ENCODE results near the gene MKNK1. TPM values are rescaled to one million over a fixed set of nuclear protein-coding genes. Genes with fewer than 3 reads are reported as not detected.
A peak's percentile ranks its signal among the peaks of the same experiment; 100 is the strongest.

Gene MKNK1
- polyA plus RNA-seq, 1 donor, result 40.9 TPM

GRCh38 chr1:46543761-46544560 lies 60.1 kb downstream of the MKNK1 start:
- Histone ChIP-seq H3K4me3 (ENCODE audit: low read length) (no peak overlapping the region), H3K9me3 (ENCODE audit: control insufficient read depth, low read depth, low read length) (no peaks in the 10 kb centered on the region), H3K27ac (ENCODE audit: low read length) (no peak overlapping the region), H3K4me1 (ENCODE audit: control insufficient read depth, insufficient read depth, low read length) (no peaks in the 10 kb centered on the region), H3K36me3 (ENCODE audit: control insufficient read depth, insufficient read depth, low read length) (no peaks in the 10 kb centered on the region), H3K27me3 (ENCODE audit: control insufficient read depth, insufficient read depth, low read length) (peaks cover 68% of the 10 kb centered on the region)
- DNase-seq, result no peak
- no CpG with 5 or more reads among the region's 58 CpGs for WGBS (ENCODE audit: insufficient coverage, low lambda C conversion rate)

DNA sequence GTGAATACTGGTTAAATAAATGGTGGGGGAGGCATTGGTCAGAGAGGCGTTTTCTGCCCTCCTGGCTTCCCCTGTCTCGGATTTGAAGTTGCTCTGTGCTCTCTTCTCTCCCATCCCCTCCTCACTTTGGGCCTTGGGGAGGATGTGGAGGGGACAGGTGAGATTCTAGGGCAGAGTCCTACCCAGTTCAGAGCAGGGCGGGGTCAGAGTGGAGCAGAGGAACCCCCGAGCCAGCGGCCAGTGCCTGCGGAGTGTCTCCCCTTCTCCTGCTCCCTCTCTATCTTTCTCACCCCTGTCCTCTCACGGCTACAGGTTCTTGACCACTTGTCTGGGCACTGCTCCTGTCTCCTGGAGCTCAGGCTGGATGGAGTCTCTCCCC lies 60.7 kb downstream of the MKNK1 start:
- Histone ChIP-seq H3K27me3 (ENCODE audit: control insufficient read depth, insufficient read depth, low read length) (peaks cover 68% of the 10 kb centered on the region), H3K4me3 (ENCODE audit: low read length) (no peak overlapping the region), H3K36me3 (ENCODE audit: control insufficient read depth, insufficient read depth, low read length) (no peaks in the 10 kb centered on the region), H3K27ac (ENCODE audit: low read length) (no peak overlapping the region), H3K9me3 (ENCODE audit: control insufficient read depth, low read depth, low read length) (no peaks in the 10 kb centered on the region), H3K4me1 (ENCODE audit: control insufficient read depth, insufficient read depth, low read length) (peaks cover under 1% of the 10 kb centered on the region)
- DNase-seq, result no peak
- no CpG with 5 or more reads among the region's 7 CpGs for WGBS (ENCODE audit: insufficient coverage, low lambda C conversion rate)

GRCh38 chr1:46539972-46540371 lies 64.1 kb downstream of the MKNK1 start:
- H3K9me3 ChIP-seq (ENCODE audit: control insufficient read depth, low read depth, low read length), result no peaks in the 10 kb centered on the region
- H3K4me1 ChIP-seq (ENCODE audit: control insufficient read depth, insufficient read depth, low read length), result peaks cover 4% of the 10 kb centered on the region
- no CpG with 5 or more reads among the region's 9 CpGs for WGBS (ENCODE audit: insufficient coverage, low lambda C conversion rate)
- no peak for DNase-seq
- H3K4me3 ChIP-seq (ENCODE audit: low read length), result no peak overlapping the region
- H3K27ac ChIP-seq (ENCODE audit: low read length), result no peak overlapping the region
- H3K27me3 ChIP-seq (ENCODE audit: control insufficient read depth, insufficient read depth, low read length), result peaks cover 47% of the 10 kb centered on the region
- H3K36me3 ChIP-seq (ENCODE audit: control insufficient read depth, insufficient read depth, low read length), result no peaks in the 10 kb centered on the region

- no CpG with 5 or more reads among the region's 2 CpGs for whole genome bisulfite sequencing (ENCODE audit: insufficient coverage, low lambda C conversion rate)
- peak in 1 of 2 donors; percentile 65 for DNase-seq
- Histone ChIP-seq H3K36me3 (ENCODE audit: control insufficient read depth, insufficient read depth, low read length) (no peaks in the 10 kb centered on the region), H3K4me3 (ENCODE audit: low read length) (no peak overlapping the region), H3K27ac (ENCODE audit: low read length) (no peak overlapping the region), H3K27me3 (ENCODE audit: control insufficient read depth, insufficient read depth, low read length) (peaks cover 46% of the 10 kb centered on the region), H3K9me3 (ENCODE audit: control insufficient read depth, low read depth, low read length) (no peaks in the 10 kb centered on the region), H3K4me1 (ENCODE audit: control insufficient read depth, insufficient read depth, low read length) (peaks cover 4% of the 10 kb centered on the region)
These were observed 65.9 kb downstream of the MKNK1 start for GRCh38 chr1:46538147-46538546.

GRCh38 chr1:46537651-46538050 lies 66.4 kb downstream of the MKNK1 start:
- Histone ChIP-seq H3K4me3 (ENCODE audit: low read length) (no peak overlapping the region), H3K27me3 (ENCODE audit: control insufficient read depth, insufficient read depth, low read length) (peaks cover 42% of the 10 kb centered on the region), H3K27ac (ENCODE audit: low read length) (no peak overlapping the region), H3K36me3 (ENCODE audit: control insufficient read depth, insufficient read depth, low read length) (no peaks in the 10 kb centered on the region), H3K4me1 (ENCODE audit: control insufficient read depth, insufficient read depth, low read length) (peaks cover 4% of the 10 kb centered on the region), H3K9me3 (ENCODE audit: control insufficient read depth, low read depth, low read length) (no peaks in the 10 kb centered on the region)
- whole genome bisulfite sequencing (ENCODE audit: insufficient coverage, low lambda C conversion rate), result no CpG with 5 or more reads among the region's 2 CpGs
- no peak for DNase-seq

DNA sequence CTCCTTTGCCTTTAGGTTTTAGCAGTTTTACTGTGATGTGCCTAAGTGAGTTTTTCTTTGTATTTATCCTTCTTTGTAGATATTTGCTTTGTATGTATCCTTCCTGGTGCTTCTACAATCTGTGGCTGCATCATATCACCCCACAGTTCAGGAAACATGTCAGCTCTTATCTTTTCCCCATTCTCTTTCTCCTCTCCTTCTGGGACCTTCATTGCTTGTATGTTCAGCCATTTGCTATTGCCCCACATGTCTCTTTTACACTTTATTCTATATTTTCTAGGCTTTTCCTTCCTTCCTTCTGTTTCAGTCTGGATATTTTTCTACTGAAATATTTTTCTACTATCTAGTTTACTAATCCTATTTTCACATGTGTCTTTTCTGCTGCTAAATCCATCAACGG lies 67.5 kb downstream of the MKNK1 start:
- H3K9me3 ChIP-seq (ENCODE audit: control insufficient read depth, low read depth, low read length), result no peaks in the 10 kb centered on the region
- DNase-seq, result no peak
- WGBS (ENCODE audit: insufficient coverage, low lambda C conversion rate), result 100% methylated on average over 1 of the region's 1 CpG
- no peak overlapping the region for H3K4me3 ChIP-seq (ENCODE audit: low read length)
- peaks cover 4% of the 10 kb centered on the region for H3K4me1 ChIP-seq (ENCODE audit: control insufficient read depth, insufficient read depth, low read length)
- H3K27ac ChIP-seq (ENCODE audit: low read length), result no peak overlapping the region
- H3K27me3 ChIP-seq (ENCODE audit: control insufficient read depth, insufficient read depth, low read length), result peaks cover 47% of the 10 kb centered on the region
- no peaks in the 10 kb centered on the region for H3K36me3 ChIP-seq (ENCODE audit: control insufficient read depth, insufficient read depth, low read length)

DNA sequence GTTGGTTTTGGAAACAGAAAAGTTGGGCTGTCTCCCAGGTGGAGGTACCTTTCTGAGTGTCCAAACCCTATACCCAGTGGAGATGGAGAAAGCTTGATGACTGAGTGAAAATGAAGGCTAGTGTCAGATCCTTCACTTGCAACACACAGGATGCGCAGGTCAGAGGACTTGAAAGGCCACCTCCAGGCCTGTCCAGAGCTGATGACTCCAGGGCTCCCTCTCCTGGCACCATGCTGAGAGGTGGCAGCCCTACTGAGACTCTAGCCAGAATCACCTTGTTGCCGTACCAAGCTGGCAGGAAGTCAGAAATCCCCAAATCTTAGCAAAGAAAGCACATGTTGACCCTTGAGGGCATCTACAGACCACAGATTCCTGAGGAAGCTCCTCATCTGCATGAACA lies 69.0 kb downstream of the MKNK1 start:
- no peak for DNase-seq
- WGBS (ENCODE audit: insufficient coverage, low lambda C conversion rate), result no CpG with 5 or more reads among the region's 2 CpGs

DNA sequence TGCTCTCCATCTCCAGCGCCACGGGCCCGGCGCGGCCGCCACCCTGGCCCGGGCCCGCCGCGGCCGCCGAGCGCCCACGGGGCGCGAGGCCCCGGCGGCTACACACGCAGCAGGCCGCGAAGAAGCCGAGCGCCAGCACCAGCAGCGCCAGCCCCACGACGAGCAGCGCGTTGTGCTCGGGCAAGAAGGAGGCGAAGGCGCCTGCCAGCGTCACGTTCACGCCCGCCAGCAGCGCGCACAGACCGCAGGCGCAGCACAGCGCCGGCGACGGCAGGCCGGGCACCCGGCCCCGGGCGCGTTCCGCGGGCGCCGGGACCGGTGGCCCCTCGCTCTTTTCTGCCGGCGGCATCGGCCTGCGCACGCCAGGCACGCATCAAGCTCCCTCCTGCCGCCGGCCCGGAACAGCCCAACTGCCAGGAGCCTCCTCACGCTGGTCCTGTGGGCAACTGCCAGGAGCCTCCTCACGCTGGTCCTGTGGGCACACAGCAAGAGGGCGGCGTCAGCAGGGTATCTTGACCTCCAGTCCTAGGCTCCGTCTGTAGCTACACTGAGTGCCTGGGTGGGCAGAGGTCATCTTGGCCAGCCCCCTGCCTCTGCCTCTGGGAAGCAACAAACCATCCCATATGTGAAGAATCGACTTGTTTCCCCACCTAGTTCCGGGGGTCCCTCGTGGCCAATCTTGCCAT lies 70.7 kb downstream of the MKNK1 start:
- no peak overlapping the region for H3K4me3 ChIP-seq (ENCODE audit: low read length)
- H3K9me3 ChIP-seq (ENCODE audit: control insufficient read depth, low read depth, low read length), result no peaks in the 10 kb centered on the region
- no peak overlapping the region for H3K27ac ChIP-seq (ENCODE audit: low read length)
- peaks cover 3% of the 10 kb centered on the region for H3K4me1 ChIP-seq (ENCODE audit: control insufficient read depth, insufficient read depth, low read length)
- peak in 1 of 2 donors; percentile 64 for DNase-seq
- no peaks in the 10 kb centered on the region for H3K36me3 ChIP-seq (ENCODE audit: control insufficient read depth, insufficient read depth, low read length)
- no CpG with 5 or more reads among the region's 71 CpGs for WGBS (ENCODE audit: insufficient coverage, low lambda C conversion rate)
- peaks cover 66% of the 10 kb centered on the region for H3K27me3 ChIP-seq (ENCODE audit: control insufficient read depth, insufficient read depth, low read length)

More for the DNA sequence above, 69.0 kb downstream of the MKNK1 start:
- no peak overlapping the region for H3K27ac ChIP-seq (ENCODE audit: low read length)
- peaks cover 49% of the 10 kb centered on the region for H3K27me3 ChIP-seq (ENCODE audit: control insufficient read depth, insufficient read depth, low read length)
- no peaks in the 10 kb centered on the region for H3K9me3 ChIP-seq (ENCODE audit: control insufficient read depth, low read depth, low read length)
- no peak overlapping the region for H3K4me3 ChIP-seq (ENCODE audit: low read length)
- no peaks in the 10 kb centered on the region for H3K36me3 ChIP-seq (ENCODE audit: control insufficient read depth, insufficient read depth, low read length)
- H3K4me1 ChIP-seq (ENCODE audit: control insufficient read depth, insufficient read depth, low read length), result peaks cover 4% of the 10 kb centered on the region

GRCh38 chr1:46532498-46533178 lies 71.4 kb downstream of the MKNK1 start:
- Histone ChIP-seq H3K27me3 (ENCODE audit: control insufficient read depth, insufficient read depth, low read length) (peaks cover 72% of the 10 kb centered on the region), H3K9me3 (ENCODE audit: control insufficient read depth, low read depth, low read length) (no peaks in the 10 kb centered on the region), H3K36me3 (ENCODE audit: control insufficient read depth, insufficient read depth, low read length) (no peaks in the 10 kb centered on the region), H3K4me1 (ENCODE audit: control insufficient read depth, insufficient read depth, low read length) (no peaks in the 10 kb centered on the region), H3K27ac (ENCODE audit: low read length) (no peak overlapping the region), H3K4me3 (ENCODE audit: low read length) (no peak overlapping the region)
- WGBS (ENCODE audit: insufficient coverage, low lambda C conversion rate), result no CpG with 5 or more reads among the region's 31 CpGs
- peak in 1 of 2 donors; percentile 63 for DNase-seq

- Histone ChIP-seq H3K9me3 (ENCODE audit: control insufficient read depth, low read depth, low read length) (no peaks in the 10 kb centered on the region), H3K27me3 (ENCODE audit: control insufficient read depth, insufficient read depth, low read length) (peaks cover 77% of the 10 kb centered on the region), H3K4me3 (ENCODE audit: low read length) (no peak overlapping the region), H3K27ac (ENCODE audit: low read length) (no peak overlapping the region), H3K36me3 (ENCODE audit: control insufficient read depth, insufficient read depth, low read length) (no peaks in the 10 kb centered on the region), H3K4me1 (ENCODE audit: control insufficient read depth, insufficient read depth, low read length) (peaks cover 4% of the 10 kb centered on the region)
- DNase-seq, result no peak
- WGBS (ENCODE audit: insufficient coverage, low lambda C conversion rate), result no CpG with 5 or more reads among the region's 3 CpGs
These were observed 72.0 kb downstream of the MKNK1 start for GRCh38 chr1:46532095-46532494.
